Erythroblast (primary cell): Measurements from ENCODE around the gene DARS1.

Experiments
- DNase-seq, 2 experiments: peaks; one replicate each; lab custom pipeline; 2025; lab: John Stamatoyannopoulos, UW
- GATA1 ChIP-seq: IDR thresholded peaks from 2 replicates; pipeline ENCODE4 v1.6.1; 2011; ENCODE audit warnings: low read depth, mild to moderate bottlenecking, control low read depth, low read length, moderate library complexity
- POLR2A ChIP-seq: IDR thresholded peaks from 2 replicates; pipeline ENCODE4 v1.6.1; 2011; ENCODE audit warnings: mild to moderate bottlenecking, low read length

DARS1 gene

GRCh38 chr2:136022396-136023146 is 37.1 kb upstream of the DARS1 start:
- TF ChIP-seq POLR2A = no peak
- TF ChIP-seq GATA1 = no peak
- DNase-seq = no peak

- TF ChIP-seq GATA1 (no peak), POLR2A (no peak)
- DNase-seq = no peak
These were observed 36.5 kb upstream of the DARS1 start for GRCh38 chr2:136021976-136022375.

GRCh38 chr2:136021406-136021805 is 36.0 kb upstream of the DARS1 start:
- no peak for TF ChIP-seq POLR2A
- TF ChIP-seq GATA1 = no peak

GRCh38 chr2:136020831-136021230 is 35.4 kb upstream of the DARS1 start:
- TF ChIP-seq GATA1 (no peak), POLR2A (no peak)
- DNase-seq = no peak

More at GRCh38 chr2:136021406-136021805, 36.0 kb upstream of the DARS1 start:
- no peak for DNase-seq

- no peak for DNase-seq
- TF ChIP-seq POLR2A = no peak
- no peak for TF ChIP-seq GATA1
These were observed 34.4 kb upstream of the DARS1 start for GRCh38 chr2:136019825-136020224.

GRCh38 chr2:136019306-136019705 is 33.9 kb upstream of the DARS1 start:
- TF ChIP-seq GATA1 (no peak), POLR2A (no peak)
- no peak for DNase-seq

- no peak for DNase-seq
- TF ChIP-seq POLR2A = no peak
- no peak for TF ChIP-seq GATA1
These were observed 32.4 kb upstream of the DARS1 start for GRCh38 chr2:136017786-136018185.

- no peak for TF ChIP-seq GATA1
These were observed 31.4 kb upstream of the DARS1 start for GRCh38 chr2:136016836-136017235.

GRCh38 chr2:136016427-136016826 is 31.0 kb upstream of the DARS1 start:
- DNase-seq = no peak
- no peak for TF ChIP-seq POLR2A

More at GRCh38 chr2:136016836-136017235, 31.4 kb upstream of the DARS1 start:
- no peak for DNase-seq

GRCh38 chr2:136015699-136016098 is 30.3 kb upstream of the DARS1 start:
- no peak for TF ChIP-seq POLR2A
- TF ChIP-seq GATA1 = no peak
- DNase-seq = no peak

- no peak for TF ChIP-seq GATA1
- no peak for TF ChIP-seq POLR2A
- DNase-seq = no peak
These were observed 29.0 kb upstream of the DARS1 start for GRCh38 chr2:136014411-136014810.

- TF ChIP-seq POLR2A (no peak), GATA1 (no peak)
These were observed 28.5 kb upstream of the DARS1 start for GRCh38 chr2:136013955-136014354.

GRCh38 chr2:136013136-136013685 is 27.8 kb upstream of the DARS1 start:
- DNase-seq = no peak
- TF ChIP-seq GATA1 (no peak), POLR2A (no peak)

More at GRCh38 chr2:136013955-136014354, 28.5 kb upstream of the DARS1 start:
- no peak for DNase-seq

- TF ChIP-seq GATA1 = no peak
- TF ChIP-seq POLR2A = no peak
- DNase-seq = no peak
These were observed 26.9 kb upstream of the DARS1 start for GRCh38 chr2:136012315-136012714.

GRCh38 chr2:136010126-136010525 is 24.7 kb upstream of the DARS1 start:
- no peak for DNase-seq

More at GRCh38 chr2:136010126-136010525, 24.7 kb upstream of the DARS1 start:
- TF ChIP-seq POLR2A (no peak), GATA1 (no peak)
